Mucosa of gallbladder (tissue), 1 donor: ENCODE measurements around the gene CHAMP1. TPM values are rescaled to one million over a fixed set of nuclear protein-coding genes. Genes with fewer than 3 reads are reported as not detected.

Experiments used
- DNase-seq: peaks from one replicate; pipeline ENCODE4 v3.0.0-alpha.2; 2020; ENCODE audit warnings: low spot score
- total RNA-seq: library from RNA; stranded (reverse); gene quantifications from one replicate; pipeline ENCODE4 v1.2.1, GENCODE V29; 2021
- donor health status: DM: no; HTN: no; CAD: no.

The CHAMP1 gene
- total RNA-seq, 1 donor from 2014 or later, result 17.7 TPM

GRCh38 chr13:114298866-114299265 is 15.4 kb upstream of the CHAMP1 start:
- no peak for DNase-seq

GRCh38 chr13:114299604-114300305 is 14.5 kb upstream of the CHAMP1 start:
- no peak for DNase-seq

- DNase-seq, result no peak
These were observed 10.5 kb upstream of the CHAMP1 start for GRCh38 chr13:114303700-114304327.

GRCh38 chr13:114304346-114305034 is 9.8 kb upstream of the CHAMP1 start:
- no peak for DNase-seq

GRCh38 chr13:114309086-114309485 is 5.2 kb upstream of the CHAMP1 start:
- DNase-seq, result no peak

- DNase-seq, result no peak
These were observed 4.4 kb upstream of the CHAMP1 start for GRCh38 chr13:114309806-114310410.

- no peak for DNase-seq
These were observed 3.3 kb upstream of the CHAMP1 start for GRCh38 chr13:114310956-114311355.

- no peak for DNase-seq
These were observed 2.9 kb upstream of the CHAMP1 start for GRCh38 chr13:114311387-114311786.

GRCh38 chr13:114311908-114312307 is 2.4 kb upstream of the CHAMP1 start:
- DNase-seq, result no peak

- DNase-seq, result no peak
These were observed 1.0 kb upstream of the CHAMP1 start for GRCh38 chr13:114313061-114313860.

GRCh38 chr13:114315074-114315785 is 927 bp downstream of the CHAMP1 start:
- no peak for DNase-seq

- DNase-seq, result no peak
These were observed 4.3 kb downstream of the CHAMP1 start for GRCh38 chr13:114318624-114319023.

GRCh38 chr13:114319441-114319913 is 5.2 kb downstream of the CHAMP1 start:
- DNase-seq, result no peak

GRCh38 chr13:114320065-114320464 is 5.8 kb downstream of the CHAMP1 start:
- no peak for DNase-seq

- DNase-seq, result no peak
These were observed 7.0 kb downstream of the CHAMP1 start for GRCh38 chr13:114321256-114321655.

- no peak for DNase-seq
These were observed 9.0 kb downstream of the CHAMP1 start for GRCh38 chr13:114323349-114323748.

- DNase-seq, result no peak
These were observed 10.0 kb downstream of the CHAMP1 start for GRCh38 chr13:114324334-114324733.

GRCh38 chr13:114325729-114326128 is 11.4 kb downstream of the CHAMP1 start:
- DNase-seq, result no peak

GRCh38 chr13:114328034-114328433 is 13.7 kb downstream of the CHAMP1 start:
- DNase-seq, result no peak

GRCh38 chr13:114328595-114328994 is 14.3 kb downstream of the CHAMP1 start:
- no peak for DNase-seq

GRCh38 chr13:114330086-114330485 is 15.8 kb downstream of the CHAMP1 start:
- no peak for DNase-seq
